ENCODE measurements around the gene MED12.

The MED12 gene

DNA sequence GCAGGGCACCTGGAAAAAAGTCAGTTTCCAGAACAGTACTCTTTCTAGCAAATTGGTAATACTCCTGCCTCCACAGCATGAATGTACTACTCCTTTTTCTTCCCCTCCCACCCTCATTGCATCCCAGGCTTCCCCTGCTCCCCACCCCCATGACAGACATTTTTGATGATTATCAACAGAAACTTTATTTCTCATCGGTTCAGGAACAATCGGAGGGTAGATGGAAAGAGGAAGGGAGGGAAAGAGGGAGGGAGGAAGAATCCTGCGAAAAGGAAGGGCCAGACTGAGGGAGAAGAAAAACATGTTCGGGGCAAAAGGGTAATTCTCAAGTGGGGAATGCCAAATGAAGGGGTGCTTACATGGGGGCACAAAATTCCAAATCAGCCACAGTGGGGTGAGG is 11.2 kb upstream of the MED12 start:
- no peak for DNase-seq (ENCODE audit: extremely low read depth in 1 of 2, low read depth in 1 of 2)

GRCh38 chrX:71107762-71108360 is 10.5 kb upstream of the MED12 start:
- no peak for DNase-seq (ENCODE audit: extremely low read depth in 1 of 2, low read depth in 1 of 2)

DNA sequence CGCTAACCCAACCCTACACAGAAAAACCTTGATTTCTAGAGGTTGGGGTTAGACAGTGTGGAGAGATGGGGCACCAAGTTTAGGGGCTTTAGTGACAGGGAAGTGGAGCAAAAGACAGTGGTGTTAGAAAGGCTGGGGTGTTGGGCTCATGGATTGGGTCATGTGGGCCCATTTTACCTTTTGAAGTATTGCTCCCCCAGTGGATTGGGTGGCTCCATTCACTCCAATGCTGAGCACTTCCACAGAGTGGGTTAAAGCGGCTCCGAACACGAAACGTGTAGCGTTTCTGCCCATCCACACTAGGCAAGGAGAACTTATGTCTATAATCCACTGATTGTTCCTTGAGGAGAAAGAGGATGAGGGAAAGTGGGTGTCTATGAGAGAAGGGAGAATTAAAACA is 9.3 kb upstream of the MED12 start:
- DNase-seq (ENCODE audit: extremely low read depth in 1 of 2, low read depth in 1 of 2) = no peak

DNA sequence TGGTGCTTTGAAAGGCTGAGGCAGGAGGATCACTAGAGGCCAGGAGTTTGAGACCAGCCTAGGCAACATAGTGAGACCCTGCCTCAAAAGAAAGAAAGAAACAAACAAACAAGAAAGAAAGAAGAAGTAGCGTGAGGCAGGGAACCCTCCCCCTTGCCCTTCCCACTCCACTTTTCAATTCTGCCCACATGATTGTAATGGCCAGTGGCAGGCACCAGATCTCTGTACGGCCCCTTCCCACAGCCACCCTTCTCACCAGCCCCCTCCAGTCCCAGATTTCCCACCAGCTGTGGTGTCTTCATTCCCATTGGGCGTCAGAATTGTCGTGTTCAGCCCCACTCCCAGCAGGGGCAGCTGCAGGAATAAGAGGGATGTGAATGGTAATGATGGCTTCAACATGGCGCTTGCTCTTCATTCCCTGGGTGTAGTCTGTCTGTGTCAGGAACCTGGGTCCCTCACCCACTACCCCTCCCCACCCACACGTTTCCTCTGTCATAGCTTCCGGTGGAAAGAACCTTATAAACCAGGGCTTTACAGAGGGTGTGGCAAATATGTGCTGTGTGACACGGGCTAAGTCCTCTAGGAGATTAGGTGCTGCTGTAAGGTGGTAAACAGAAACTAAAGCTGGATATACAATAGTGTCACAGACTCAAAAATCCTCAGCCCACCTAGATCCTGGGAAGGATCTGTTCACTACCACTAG is 7.1 kb upstream of the MED12 start, which contains the start of gene IL2RG:
IL2RG (minus strand) TSS at position 437 of the 703 bp plus-strand sequence; CDS start at position 399, 38 bp downstream.
- peak; percentile 49 to 51 for DNase-seq (ENCODE audit: extremely low read depth in 1 of 2, low read depth in 1 of 2)

DNA sequence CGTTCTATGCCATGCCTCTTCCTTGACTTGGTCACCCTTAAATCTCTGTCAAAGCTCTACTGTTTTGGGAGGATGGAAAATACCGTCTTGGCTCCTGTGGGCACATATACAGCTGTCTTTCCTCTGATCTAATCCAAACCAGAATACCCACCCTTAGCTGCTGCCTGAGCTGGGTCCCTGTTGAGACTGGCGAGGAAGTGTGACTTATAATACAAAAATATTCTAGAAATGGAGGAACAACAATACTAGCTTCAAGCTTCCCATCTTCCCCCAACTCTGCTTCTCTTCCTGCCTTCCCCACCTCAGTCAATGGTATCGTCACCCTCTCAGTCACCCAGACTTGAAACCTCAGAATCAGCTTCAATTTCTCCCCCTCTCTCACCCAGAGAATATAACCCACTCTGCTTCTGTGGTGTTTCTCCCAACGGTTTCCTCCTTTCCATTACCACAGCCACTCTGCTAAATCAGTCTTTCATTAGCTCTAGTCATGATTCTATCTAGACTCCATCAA is 6.4 kb upstream of the MED12 start:
- DNase-seq (ENCODE audit: extremely low read depth in 1 of 2, low read depth in 1 of 2) = no peak

DNA sequence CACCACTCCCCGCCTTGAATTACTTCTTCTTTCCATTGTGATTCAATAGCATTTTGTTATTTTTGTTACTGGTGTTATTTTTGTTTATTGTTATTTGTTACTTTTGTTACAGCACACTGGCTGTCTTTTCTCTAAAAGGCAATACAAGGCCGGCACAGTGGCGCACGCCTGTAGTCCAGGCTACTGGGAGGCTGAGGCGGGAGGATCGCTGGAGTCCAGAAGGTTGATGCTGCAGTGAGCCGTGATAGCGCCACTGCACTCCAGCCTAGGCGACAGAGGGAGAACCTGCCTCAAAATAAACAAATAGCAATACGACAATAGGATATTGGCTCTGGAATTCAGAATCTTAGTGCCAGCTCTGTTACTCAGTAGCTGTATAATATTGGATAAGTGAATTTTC is 1.0 kb upstream of the MED12 start:
- DNase-seq (ENCODE audit: extremely low read depth in 1 of 2, low read depth in 1 of 2) = no peak

DNA sequence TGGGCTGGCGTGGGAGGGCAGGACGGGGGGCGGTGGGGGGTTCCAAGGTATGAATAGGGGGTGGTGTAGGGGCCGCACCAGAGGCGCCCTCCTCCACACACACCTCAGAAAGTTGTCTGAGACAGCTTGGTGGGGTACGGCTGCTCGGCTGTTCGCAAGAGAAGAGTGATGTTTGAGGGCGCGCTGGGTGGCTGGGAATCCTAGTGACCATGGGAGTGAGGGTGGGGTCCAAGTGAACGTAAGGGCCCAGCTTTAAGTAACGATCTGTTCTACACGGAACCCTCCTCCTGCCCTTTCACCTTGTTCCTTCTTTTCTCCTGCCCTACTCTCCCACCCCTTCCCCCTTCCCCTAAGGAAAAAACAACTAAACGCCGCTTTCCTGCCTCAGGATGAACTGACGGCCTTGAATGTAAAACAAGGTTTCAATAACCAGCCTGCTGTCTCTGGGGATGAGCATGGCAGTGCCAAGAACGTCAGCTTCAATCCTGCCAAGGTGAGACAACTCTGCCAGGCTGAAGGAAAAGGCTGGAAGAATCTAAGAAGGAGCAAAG is 664 bp downstream of the MED12 start:
- DNase-seq (ENCODE audit: extremely low read depth in 1 of 2, low read depth in 1 of 2) = no peak

DNA sequence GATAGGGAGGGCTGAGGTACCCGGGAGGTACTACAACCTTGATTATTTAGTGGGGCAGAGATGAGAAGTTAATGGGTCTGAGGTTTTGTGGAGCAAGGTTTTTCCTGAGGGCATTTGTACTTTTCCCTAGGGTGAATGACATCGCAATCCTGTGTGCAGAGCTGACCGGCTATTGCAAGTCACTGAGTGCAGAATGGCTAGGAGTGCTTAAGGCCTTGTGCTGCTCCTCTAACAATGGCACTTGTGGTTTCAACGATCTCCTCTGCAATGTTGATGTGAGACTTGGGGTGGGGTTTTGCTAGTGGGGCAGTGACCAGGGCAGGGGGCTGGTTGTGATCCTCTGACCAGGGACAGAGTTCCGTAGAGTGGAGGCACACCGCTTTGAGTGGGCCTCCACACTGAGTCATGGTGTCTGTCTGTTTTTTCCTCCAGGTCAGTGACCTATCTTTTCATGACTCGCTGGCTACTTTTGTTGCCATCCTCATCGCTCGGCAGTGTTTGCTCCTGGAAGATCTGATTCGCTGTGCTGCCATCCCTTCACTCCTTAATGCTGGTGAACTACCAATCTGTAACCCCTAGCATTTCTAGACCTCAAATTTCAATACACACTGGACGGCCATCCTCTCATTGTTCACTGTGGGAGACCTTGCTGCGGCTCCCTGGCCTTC is 9.9 kb downstream of the MED12 start:
- DNase-seq (ENCODE audit: extremely low read depth in 1 of 2, low read depth in 1 of 2) = no peak

DNA sequence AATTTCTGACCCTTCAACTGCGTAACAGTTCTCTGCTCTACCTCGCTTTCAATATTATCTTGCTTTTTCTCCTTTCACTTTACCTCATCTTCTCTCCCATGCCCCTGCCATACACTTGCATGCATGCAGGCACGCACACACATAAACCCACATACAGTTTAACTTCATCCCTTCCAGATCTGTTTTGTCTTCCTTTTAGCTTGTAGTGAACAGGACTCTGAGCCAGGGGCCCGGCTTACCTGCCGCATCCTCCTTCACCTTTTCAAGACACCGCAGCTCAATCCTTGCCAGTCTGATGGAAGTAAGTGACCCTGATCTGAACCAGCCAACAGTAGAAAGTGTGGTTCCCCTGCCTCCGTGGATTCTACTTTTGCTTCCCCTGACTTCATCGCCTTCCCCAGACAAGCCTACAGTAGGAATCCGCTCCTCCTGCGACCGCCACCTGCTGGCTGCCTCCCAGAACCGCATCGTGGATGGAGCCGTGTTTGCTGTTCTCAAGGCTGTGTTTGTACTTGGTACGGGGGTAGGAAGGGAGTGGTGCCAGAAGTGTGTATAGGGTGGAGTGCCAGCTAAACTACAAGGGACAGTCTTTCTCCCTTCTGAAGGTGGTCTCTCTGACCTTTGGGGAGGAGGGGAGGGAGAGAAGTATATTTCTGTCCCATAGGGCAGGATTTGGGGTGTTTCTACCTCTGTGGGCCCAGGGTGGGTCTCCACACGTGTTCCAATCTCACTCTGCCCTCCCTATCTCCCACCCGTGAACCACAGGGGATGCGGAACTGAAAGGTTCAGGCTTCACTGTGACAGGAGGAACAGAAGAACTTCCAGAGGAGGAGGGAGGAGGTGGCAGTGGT is 10.7 kb downstream of the MED12 start:
- DNase-seq (ENCODE audit: extremely low read depth in 1 of 2, low read depth in 1 of 2) = peak; percentile 46 to 58

DNA sequence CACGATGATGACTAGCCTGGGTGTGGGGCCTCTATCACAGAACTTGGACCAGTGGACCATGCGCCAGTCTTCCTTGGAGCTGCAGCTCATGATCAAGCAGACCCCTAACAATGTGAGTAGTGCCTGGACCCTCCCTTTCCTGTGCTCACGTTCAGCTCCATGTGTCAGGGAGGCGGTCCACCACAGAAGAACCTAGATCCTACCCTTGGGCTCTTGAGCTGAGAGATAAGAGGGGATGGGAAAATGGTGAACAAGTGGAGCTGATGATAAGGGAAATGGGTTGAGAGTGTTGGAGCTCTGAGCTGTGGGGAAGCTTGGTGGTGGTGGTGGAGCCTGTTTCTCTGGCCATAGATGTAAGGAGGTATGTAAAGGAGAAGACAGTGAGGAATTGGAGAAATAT is 13.1 kb downstream of the MED12 start:
- DNase-seq (ENCODE audit: extremely low read depth in 1 of 2, low read depth in 1 of 2) = no peak

GRCh38 chrX:71140440-71140839 is 22.0 kb downstream of the MED12 start:
- DNase-seq (ENCODE audit: extremely low read depth in 1 of 2, low read depth in 1 of 2) = no peak

DNA sequence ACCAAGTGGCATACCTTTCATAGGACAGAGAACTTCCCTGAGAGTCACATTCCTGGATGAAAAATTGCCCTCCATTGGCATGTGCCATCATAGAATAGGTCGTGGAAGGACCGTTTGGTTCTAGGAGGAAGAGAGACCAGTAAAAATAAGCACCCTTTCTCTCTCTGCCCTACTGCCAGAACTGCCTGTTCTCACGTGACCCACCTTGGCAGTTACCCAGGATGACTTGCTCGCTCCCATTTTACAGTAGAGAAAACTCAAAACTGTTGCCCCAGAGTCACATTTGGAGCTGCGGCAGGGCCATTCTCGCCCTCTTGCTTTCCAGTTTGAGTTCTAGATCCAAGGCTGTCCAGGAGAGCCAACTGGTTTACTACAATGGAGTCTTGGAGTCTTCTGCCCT is 25.1 kb downstream of the MED12 start:
- DNase-seq (ENCODE audit: extremely low read depth in 1 of 2, low read depth in 1 of 2) = no peak

DNA sequence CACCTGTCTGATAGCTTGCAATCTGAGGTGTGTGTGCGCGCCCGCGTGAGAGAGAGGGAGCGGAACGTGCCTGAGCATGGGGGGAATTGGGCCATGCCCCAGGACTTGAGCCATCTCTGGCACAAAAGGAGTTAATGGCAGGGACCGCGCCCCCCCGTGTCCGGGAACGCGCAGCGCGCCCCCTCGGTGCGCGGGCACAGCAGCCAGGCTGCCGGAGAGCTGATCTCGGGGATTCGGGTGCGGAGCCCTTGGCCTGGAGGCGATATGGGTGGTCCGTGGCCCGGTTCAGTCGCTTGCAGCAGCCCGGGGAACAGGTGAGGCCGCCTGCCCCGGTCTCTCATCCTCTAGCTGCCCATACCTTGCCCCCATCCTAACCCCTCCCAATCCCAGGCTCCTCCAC is 26.3 kb downstream of the MED12 start, which contains the start of gene NLGN3:
NLGN3 (plus strand) TSS at position 191 of the 400 bp plus-strand sequence. CDS start 2,909 bp downstream, outside the sequence.
- no peak for DNase-seq (ENCODE audit: extremely low read depth in 1 of 2, low read depth in 1 of 2)

- no peak for DNase-seq (ENCODE audit: extremely low read depth in 1 of 2, low read depth in 1 of 2)
Measured at GRCh38 chrX:71147496-71148277, 29.3 kb downstream of the MED12 start.

GRCh38 chrX:71148278-71148663 is 29.9 kb downstream of the MED12 start:
- no peak for DNase-seq (ENCODE audit: extremely low read depth in 1 of 2, low read depth in 1 of 2)

DNA sequence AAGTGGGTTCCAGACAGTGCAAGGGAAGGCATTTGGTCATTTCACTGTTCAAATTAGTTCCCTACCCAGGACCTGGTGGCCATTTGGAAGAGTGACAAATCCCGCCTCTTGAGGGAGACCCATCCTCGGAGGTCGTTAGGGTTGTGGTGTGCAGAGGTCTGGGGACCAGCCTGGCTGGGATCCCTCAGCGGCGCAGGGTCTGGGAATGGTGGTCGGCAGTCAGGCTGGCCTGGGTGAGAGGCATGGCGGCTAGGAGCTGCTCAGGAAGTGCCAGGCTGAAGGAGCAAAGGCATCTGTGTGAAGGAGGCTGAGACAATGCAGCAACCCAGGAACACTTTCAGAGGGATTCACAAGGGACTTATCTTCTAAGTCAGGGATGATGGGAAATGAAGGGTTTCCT is 33.0 kb downstream of the MED12 start:
- no peak for DNase-seq (ENCODE audit: extremely low read depth in 1 of 2, low read depth in 1 of 2)

DNA sequence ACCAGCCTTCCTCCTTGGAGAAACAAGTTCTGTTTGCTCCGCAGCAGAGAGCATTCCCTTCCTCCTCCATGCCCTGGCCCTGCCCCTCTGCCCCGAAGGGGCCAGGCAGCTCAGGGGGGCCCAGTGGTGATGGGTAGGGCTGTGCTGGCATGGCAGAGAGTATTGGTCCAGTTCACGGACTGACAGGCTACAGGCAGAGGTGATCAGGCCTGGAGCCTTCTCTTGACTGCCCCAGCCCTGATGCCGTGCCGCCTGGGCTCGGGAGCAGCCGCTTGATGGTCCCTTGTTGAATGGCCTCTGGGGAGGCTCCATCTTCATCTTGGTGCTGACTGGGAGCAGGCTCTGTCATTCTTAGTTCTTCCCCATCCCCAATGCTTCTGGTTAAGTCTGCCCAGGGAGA is 35.8 kb downstream of the MED12 start:
- DNase-seq (ENCODE audit: extremely low read depth in 1 of 2, low read depth in 1 of 2) = no peak

- DNase-seq (ENCODE audit: extremely low read depth in 1 of 2, low read depth in 1 of 2) = no peak
Measured at GRCh38 chrX:71154641-71155040, 36.2 kb downstream of the MED12 start.

- DNase-seq (ENCODE audit: extremely low read depth in 1 of 2, low read depth in 1 of 2) = no peak
Measured at GRCh38 chrX:71158603-71159002, 40.2 kb downstream of the MED12 start.

GRCh38 chrX:71159335-71159734 is 40.9 kb downstream of the MED12 start:
- DNase-seq (ENCODE audit: extremely low read depth in 1 of 2, low read depth in 1 of 2) = no peak

All from activated CD8-positive, alpha-beta memory T cell treated with anti-CD3 and anti-CD28 coated beads for 1 hour (primary cell).